Stimulated activated CD4-positive, alpha-beta T cell treated with anti-CD3 and anti-CD28 coated beads, TNF-alpha, amount 100 ng/mL, for 1 hour (primary cell): ENCODE results near the gene BAMBI.
"Not testable (repeated sequence)": the region's sequence is repeated elsewhere in the genome, so short reads cannot be mapped to it uniquely, and the experiment has no call there.

Source experiments
- DNase-seq, 3 donors: peaks; one replicate each; pipeline ENCODE4 v3.0.0-alpha.2; 2020; ENCODE audit warnings: low read depth in 3 of 3, low spot score in 1 of 3

The BAMBI gene

GRCh38 chr10:28676968-28677887 lies at the start of gene BAMBI:
TSS of gene BAMBI (plus strand) at chr10:28677521. CDS start at chr10:28677898, 377 bp downstream.
- DNase-seq = peak; percentile 58 to 88 (median 74)

- peak; percentile 12 to 47 (median 19) for DNase-seq
Measured at GRCh38 chr10:28628184-28628893, 49.0 kb upstream of the BAMBI start.

GRCh38 chr10:28631896-28632583 lies 45.3 kb upstream of the BAMBI start:
- no peak for DNase-seq

GRCh38 chr10:28632584-28632945 lies 44.8 kb upstream of the BAMBI start:
- DNase-seq = no peak

GRCh38 chr10:28633750-28634149 lies 43.6 kb upstream of the BAMBI start:
- no peak for DNase-seq

- DNase-seq = no peak
Measured at GRCh38 chr10:28637346-28637745, 40.0 kb upstream of the BAMBI start.

- no peak for DNase-seq
Measured at GRCh38 chr10:28638392-28638791, 38.9 kb upstream of the BAMBI start.

- no peak for DNase-seq
Measured at GRCh38 chr10:28640551-28640950, 36.8 kb upstream of the BAMBI start.

- DNase-seq = no peak
Measured at GRCh38 chr10:28644647-28645046, 32.7 kb upstream of the BAMBI start.

GRCh38 chr10:28652106-28652505 lies 25.2 kb upstream of the BAMBI start:
- no peak for DNase-seq

GRCh38 chr10:28652703-28653102 lies 24.6 kb upstream of the BAMBI start:
- DNase-seq = no peak

GRCh38 chr10:28658824-28659223 lies 18.5 kb upstream of the BAMBI start:
- DNase-seq = not testable (repeated sequence)

GRCh38 chr10:28661035-28661434 lies 16.3 kb upstream of the BAMBI start:
- DNase-seq = no peak

- peak; percentile 23 to 49 (median 44) for DNase-seq
Measured at GRCh38 chr10:28663576-28664368, 13.5 kb upstream of the BAMBI start.

GRCh38 chr10:28664369-28664740 lies 13.0 kb upstream of the BAMBI start:
- DNase-seq = no peak

- DNase-seq = no peak
Measured at GRCh38 chr10:28666751-28667467, 10.4 kb upstream of the BAMBI start.

- peak in 1 of 3 donors; percentile 13 for DNase-seq
Measured at GRCh38 chr10:28668363-28669226, 8.7 kb upstream of the BAMBI start.

- no peak for DNase-seq
Measured at GRCh38 chr10:28669227-28670173, 7.8 kb upstream of the BAMBI start.
